Transverse colon (tissue), 4 donors: ENCODE data around the gene GPRIN3.

Source experiments
- EP300 ChIP-seq: sonication (generic); formaldehyde crosslinking; IDR thresholded peaks from one replicate; pipeline ENCODE4 v1.6.1; 2017; ENCODE audit warnings: antibody characterized with exemption, low read depth
- POLR2A ChIP-seq: fragments of 450-650 bp; IDR thresholded peaks from one replicate; pipeline ENCODE4 v1.6.1; 2016; ENCODE audit warnings: antibody characterized with exemption, mild to moderate bottlenecking, moderate library complexity
- POLR2AphosphoS5 ChIP-seq, 3 donors: sonication (generic); formaldehyde crosslinking; IDR thresholded peaks; one replicate each; pipeline ENCODE4 v1.6.1; 2016; ENCODE audit warnings: antibody characterized with exemption in 3 of 3
- TF ChIP-seq, protein P1 (sequence below), 5 experiments: fragments of 200-600 bp in 3 of 5; fragments of 450-650 bp in 2 of 5; sonication (generic) in 3 of 5; IDR thresholded peaks; 1 replicate in 2 of 5; 2 replicates in 3 of 5; pipeline ENCODE4 v1.5.1; 2016 to 2017; ENCODE audit warnings: antibody characterized with exemption in 5 of 5, inconsistent platforms in 3 of 5, mild to moderate bottlenecking in 2 of 5, moderate library complexity in 1 of 5

DNA sequence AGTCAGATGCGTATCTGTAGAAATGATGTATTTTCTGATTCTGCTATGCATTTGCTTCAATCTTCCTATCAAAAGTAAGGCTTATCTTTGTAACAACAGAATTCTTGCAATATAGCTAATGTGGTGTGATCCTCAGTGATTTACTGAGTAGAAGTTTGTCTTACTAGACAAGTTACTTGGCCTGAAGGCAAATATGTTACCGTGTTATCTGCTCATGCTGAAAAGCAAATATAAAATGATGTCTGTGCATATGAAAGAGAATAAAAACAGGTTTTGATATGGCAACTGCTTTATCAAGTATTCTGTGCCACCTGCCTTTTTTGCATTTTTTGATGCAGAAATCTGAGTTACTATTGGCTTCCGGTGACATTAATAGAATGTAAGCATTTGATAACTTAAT is 103.7 kb downstream of the GPRIN3 start:
- TF ChIP-seq, protein P1, sequence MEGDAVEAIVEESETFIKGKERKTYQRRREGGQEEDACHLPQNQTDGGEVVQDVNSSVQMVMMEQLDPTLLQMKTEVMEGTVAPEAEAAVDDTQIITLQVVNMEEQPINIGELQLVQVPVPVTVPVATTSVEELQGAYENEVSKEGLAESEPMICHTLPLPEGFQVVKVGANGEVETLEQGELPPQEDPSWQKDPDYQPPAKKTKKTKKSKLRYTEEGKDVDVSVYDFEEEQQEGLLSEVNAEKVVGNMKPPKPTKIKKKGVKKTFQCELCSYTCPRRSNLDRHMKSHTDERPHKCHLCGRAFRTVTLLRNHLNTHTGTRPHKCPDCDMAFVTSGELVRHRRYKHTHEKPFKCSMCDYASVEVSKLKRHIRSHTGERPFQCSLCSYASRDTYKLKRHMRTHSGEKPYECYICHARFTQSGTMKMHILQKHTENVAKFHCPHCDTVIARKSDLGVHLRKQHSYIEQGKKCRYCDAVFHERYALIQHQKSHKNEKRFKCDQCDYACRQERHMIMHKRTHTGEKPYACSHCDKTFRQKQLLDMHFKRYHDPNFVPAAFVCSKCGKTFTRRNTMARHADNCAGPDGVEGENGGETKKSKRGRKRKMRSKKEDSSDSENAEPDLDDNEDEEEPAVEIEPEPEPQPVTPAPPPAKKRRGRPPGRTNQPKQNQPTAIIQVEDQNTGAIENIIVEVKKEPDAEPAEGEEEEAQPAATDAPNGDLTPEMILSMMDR (IDR thresholded peaks at IDR 0.05), result no peak
- no peak for TF ChIP-seq EP300
- no peak for TF ChIP-seq POLR2A
- no peak for TF ChIP-seq POLR2AphosphoS5 (IDR thresholded peaks at IDR 0.05)
